GM19025 (cell line): ENCODE measurements around the gene DLG1.
"Not testable (repeated sequence)": the region's sequence is repeated elsewhere in the genome, so short reads cannot be mapped to it uniquely, and the experiment has no call there.

ENCODE experiments used
- ATAC-seq: cut with Tn5 transposase; IDR thresholded peaks from one replicate; pipeline ENCODE4 v1.9.1; 2021; ENCODE audit warnings: mild to moderate bottlenecking, low read depth, moderate library complexity; ENCODE audit not compliant: unreplicated experiment

DLG1 gene

DNA sequence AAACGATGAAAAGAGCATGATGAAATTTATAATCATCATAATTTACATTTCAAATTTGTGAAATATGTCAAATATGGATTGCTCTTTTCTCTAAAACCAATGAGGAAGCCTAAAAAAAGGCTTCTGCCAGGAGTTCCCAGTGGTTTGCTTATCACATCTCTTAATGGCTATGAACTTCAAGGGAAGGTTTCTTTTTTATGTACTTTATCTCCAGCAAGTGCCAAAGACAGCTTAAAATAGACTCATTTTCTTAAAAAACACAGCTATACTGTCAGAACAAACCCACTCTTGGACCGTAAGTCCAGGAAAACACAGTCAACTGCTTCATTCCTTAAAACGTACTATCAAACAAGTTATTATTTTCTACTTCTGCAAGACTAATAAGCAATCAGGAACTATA lies 80.2 kb downstream of the DLG1 start:
- ATAC-seq, result no peak

DNA sequence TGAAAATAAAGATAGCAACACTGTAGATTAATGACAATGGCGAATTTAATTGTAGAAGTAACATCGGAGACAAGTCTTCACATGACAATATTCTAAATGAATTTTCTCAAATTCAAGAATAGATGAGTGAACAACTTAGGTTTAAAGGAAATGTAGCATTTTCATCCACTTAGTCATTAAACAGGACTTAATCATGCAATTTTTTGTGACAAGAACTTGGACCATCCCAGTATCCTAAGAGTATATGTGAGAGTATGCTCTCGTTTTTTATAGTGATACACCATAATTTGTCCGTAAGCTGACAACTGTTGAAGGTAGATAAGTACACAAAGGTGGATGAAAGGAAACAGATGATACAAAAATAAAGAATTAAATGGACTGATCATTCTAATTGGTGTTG lies 81.5 kb downstream of the DLG1 start:
- no peak for ATAC-seq

DNA sequence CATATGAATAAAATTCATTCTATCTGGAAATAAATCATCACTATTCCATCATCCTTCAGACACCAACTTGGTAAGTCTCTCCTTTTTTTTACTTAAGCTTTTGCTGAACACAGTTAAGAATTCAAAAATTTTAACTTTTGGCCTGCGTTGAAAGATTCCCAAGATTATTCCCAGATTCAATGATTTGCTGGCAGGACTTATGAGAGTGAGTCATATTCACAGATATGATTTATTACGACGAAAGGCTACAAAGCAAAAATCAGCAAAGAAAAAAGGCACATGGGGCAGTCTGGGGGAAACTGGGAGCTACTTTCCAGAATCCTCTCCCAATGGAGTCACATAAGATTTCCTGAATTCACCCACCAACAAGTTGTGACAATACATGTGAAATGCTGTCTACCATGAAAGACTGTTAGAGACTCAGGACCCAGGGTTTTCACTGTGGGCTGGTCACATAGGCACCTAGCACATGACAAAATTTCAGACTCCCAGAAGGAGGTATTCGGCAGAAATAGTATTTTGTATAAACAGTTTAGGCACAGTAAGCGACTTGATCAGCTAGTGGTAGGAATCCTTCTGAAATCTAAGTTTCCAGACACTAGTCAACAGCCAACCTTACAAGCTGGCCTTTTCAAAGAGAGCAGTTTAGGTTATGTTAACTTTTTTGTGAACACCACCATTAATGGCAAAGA lies 82.1 kb downstream of the DLG1 start:
- ATAC-seq, result no peak

DNA sequence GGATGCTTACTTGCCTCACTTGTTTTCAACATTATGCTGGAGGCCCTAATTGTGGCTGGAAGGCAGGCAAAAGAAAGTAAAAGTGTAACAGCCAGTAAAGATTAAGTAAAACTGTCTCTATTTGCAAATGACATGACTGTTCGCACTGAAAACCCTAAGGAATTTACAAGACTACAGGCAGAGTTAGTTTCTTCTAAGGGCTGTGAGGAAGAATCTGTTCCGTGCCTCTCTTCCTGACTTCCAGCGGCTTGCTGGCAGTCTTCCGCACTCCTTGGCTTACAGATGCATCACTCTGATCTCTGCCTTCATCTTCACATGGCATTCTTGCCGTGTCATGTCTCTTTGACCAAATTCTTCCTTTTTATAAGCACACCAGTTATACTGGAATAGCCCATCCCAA lies 86.1 kb downstream of the DLG1 start:
- ATAC-seq, result no peak

DNA sequence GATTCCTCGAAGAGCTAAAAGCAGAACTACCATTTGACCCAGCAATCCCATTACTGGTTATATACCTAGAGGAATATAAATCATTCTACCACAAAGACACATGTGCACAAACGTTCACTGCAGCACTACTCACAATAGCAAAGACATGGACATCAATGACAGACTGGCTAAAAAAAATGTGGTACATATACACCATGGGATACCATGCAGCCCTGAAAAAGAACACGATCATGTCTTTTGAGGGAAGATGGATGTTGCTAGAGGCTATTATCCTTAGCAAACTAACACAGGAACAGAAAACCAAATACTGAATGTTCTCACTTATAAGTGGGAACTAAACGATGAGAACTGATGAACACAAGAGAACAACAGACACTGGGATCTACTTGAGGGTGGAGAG lies 86.7 kb downstream of the DLG1 start:
- ATAC-seq, result not testable (repeated sequence)

DNA sequence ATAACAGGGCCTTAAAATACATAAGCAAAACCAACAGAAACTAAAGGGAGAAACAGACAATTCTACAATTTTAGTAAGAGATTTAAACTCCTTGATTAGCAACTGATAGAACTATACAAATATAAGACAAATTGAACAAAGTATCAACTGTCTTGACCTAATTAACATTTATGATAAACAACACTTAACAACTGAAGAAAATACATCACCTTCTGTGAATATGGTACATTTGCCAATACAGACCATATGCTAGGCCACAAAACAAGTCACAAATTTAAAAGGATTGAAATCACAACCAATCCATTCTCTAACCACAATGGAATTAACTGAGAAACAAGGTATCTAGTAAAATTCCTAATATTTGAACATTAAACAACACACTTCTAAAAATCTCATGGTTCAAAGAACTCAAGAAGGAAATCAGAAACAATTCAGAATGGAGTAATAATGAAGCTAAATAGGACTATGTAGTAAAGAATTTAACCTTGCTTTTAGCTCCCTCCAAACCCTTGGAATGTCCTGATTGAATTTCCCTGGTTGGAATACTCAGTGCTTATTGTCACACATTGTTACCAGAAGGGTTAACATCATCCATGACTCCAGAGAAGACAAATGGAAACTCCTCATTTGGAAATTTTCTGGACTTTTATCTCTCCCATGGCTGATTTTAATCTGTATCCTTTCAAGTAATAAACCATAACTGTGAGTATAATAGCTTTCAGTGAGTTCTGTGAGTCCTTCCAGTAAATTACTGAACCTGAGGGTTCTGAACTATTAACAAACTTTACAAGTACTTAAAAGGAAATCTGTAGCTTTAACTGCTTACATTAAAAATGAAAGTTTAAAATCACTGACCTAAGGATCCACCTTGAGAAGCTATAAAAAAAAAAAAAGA lies 88.8 kb downstream of the DLG1 start:
- ATAC-seq, result no peak

DNA sequence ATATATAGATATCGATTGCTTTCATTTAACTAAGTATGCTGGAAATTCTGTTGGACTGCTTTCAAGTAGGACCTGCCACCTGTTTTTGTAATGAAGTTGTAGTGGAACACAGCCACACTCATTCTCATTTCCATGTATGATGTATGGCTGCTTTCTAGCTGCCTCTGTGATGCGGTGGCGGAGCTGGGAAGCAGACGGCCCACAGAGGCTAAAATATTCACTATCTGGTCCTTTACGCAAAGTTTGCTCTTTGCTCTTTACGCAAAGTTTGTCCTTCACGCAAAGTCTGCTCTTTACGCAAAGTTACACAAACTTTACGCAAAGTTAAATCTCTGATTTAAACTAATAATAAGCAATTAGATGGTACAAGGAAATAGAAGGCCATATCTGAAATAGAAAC lies 91.5 kb downstream of the DLG1 start:
- ATAC-seq, result no peak

DNA sequence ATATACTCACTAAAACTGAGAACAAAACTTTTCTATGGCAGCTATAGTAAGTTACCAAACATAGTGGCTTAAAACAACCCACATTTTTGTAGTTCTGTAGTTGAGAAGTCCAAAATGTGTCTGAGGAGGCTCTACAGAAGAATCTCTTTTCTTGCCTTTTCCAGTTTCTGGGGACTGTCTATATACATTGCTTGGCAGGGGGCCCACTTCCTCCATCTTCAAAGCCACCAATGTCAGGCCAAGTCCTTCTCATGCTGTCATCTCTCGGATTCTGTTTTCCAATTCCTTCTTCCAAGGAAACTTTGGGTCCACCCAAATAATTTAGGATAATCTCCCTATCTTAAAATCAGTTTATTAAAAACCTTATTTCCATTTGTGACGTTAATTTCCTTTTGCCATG lies 92.7 kb downstream of the DLG1 start:
- ATAC-seq, result no peak

DNA sequence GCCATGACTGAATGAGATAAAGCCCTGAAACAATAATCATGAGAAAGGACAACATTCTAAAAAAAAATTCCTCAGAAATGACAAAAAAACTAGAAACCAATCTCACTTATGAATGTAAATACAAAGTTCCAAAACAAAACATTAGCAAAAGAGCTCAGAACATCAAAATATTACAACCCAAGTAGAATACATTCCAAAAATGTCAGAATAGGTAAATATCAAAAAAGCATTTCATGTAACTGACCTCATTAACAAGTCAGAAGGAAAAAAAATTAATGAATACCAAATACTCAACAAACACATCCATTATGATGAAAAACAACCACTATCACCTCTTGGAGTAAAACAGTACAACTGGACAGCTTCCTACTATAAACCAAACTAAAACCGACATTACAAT lies 93.1 kb downstream of the DLG1 start:
- no peak for ATAC-seq

DNA sequence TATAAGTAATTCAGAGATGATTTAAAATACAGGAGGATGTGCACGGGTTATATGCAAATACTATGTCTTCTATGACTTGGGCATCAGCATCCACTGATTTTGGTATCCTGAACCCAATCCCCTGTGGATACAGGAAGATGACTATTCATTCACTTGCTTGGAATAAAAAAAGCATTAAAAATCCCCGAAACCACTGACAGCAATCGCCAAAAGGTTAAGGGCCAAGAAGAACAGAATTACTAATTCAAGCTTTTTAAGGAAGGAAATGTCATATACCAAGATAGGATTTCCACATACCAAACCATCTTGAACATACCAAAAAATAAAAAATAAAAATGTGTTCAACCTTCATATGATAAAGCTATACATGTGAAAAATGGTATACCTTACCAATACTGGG lies 93.7 kb downstream of the DLG1 start:
- no peak for ATAC-seq

DNA sequence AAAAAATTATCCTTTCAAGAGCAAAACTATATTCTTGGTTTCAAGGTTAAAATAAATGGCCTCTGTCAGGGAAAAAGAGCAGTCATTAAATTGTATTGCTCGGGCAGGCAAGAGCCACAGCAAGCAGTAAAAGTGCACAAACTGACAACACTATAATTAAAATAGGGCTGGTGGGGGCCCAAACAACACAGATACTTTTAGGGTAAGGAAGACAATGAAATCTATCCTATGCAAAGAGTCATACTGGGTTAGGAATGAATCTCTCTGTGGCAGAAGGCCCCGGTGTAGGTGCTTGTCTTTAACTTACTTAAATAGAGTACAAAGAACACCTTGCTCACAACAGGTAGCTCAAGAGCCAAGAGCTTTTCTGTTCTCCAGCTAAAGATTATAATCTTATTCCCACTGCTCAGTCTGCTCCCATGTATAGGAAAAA lies 94.7 kb downstream of the DLG1 start:
- no peak for ATAC-seq

DNA sequence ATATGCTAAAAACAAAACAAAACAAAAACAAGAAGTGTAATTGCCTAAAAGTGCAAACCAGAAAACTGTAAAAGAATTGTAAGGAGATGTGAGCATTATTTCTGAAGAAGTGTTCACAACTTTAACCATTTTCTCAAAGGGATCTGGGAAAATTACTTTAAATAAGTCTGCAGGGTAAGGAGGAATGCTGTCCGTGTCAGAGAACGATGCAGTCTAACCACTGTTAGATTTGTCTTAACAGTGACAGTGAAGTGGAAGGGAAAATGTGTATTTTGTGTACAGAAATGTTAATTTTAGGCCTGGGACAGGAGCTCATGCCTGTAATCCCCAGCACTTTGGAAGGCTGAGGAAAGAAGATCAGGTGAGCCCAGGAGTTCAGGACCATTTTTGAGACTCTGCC lies 95.7 kb downstream of the DLG1 start:
- no peak for ATAC-seq

DNA sequence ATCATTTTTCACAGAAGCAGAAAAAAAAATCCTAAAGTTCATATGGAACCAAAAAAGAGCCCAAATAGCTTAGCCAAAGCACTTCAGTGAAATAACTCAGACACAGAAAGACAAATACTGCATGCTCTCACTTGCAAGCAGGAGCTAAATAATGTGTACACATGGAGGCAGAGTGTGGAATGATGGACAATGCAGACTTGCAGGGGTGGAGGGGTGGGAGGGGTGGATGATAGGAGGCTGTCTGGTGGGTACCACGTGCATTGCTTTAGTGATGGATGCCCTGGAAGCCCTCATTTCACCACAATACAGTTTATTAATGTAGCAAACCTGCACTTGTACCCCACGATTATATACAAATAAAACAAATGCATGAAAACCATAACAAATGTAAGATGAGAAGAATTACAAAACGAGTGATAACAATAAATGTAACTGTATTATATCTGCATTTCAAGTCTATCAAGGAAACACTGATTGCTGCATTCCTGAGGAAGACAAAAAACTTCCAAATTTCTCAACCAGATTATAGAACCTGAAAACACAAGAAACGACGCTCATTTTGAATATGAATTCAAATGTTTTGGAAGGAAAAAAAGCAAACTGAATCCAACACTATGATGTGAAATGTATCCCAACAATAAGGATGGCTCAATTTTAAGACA lies 96.5 kb downstream of the DLG1 start:
- ATAC-seq, result no peak

DNA sequence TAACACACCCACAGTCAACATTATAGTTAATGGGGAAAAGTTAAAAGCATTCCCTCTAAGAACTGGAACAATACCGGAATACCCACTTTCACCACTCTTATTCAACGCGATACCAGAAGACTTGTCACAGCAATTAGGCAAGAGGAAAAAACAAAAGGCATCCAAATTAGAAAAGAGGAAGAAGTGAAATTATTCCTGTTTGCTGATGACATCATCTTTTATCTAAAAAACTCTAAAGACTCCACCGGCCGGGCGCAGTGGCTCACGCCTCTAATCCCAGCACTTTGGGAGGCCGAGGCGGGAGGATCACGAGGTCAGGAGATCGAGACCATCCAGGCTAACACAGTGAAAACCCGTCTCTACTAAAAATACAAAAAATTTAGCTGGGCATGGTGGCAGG lies 97.6 kb downstream of the DLG1 start:
- ATAC-seq, result not testable (repeated sequence)

DNA sequence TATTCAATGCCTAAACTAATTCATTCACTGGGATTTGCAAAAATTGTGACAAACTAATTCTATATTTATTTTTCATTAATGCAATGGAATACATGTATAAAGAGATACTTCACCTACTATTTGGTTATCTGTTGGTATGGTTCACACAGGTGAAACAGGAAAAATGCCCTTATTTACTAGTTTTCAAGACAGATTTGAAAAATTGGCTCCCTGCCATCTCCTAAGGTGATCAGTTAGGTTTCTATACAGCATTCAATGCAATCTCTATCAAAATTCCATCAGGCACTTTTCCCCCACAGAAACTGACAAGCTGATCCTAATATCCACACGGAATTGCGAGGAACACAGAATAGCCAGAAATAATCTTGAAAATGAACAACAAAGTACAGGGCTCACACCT lies 101.1 kb downstream of the DLG1 start:
- ATAC-seq, result no peak

DNA sequence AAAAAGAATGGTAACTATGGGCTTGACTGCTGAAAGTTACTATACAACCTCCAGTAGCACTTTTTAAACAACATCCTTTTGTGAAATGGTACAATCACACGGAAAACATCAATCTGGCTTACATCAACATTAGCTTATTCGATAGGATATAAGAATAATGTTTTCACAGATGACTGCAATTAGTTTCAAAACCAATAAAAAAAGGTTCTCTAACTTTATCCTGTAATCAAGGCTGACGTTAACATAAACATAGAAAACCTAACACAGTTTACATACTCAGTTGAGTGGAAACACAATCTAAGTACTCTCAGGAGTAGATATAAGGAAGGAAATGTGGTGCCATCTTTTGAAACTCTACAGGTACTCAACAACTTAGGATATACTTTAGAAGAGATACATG lies 102.2 kb downstream of the DLG1 start:
- ATAC-seq, result no peak

DNA sequence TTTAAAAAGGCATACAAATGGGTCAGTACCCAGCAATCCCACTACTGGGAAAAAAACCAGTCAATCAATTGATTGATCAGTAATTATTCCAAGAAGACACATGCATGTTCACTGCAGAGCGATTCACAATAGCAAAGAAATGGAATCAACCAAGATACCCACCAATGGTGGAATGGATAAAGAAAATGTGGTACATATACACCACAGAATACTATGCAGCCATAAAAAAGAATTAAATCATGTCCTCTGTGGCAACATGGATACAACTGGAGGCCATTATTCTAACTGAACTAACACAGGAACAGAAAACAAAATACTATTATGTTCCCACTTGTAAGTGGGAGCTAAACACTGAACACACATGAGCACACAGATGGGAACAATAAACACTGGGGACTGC lies 103.1 kb downstream of the DLG1 start:
- ATAC-seq, result no peak

DNA sequence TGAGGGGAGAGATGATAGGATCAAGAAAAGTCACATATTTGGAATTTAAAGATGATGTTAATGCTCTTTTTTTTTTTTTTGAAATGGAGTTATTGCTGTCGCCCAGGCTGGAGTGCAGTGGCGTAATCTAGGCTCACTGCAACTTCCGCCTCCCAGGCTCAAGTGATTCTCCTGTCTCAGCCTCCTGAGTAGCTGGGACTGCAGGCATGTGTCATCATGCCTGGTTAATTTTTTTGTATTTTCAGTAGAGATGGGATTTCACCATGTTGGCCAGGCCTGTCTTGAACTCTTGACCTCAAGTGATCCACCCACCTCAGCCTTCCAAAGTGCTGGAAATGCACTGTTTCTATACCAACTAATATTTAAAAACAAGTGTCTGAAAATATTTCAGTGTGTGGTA lies 104.7 kb downstream of the DLG1 start:
- not testable (repeated sequence) for ATAC-seq

DNA sequence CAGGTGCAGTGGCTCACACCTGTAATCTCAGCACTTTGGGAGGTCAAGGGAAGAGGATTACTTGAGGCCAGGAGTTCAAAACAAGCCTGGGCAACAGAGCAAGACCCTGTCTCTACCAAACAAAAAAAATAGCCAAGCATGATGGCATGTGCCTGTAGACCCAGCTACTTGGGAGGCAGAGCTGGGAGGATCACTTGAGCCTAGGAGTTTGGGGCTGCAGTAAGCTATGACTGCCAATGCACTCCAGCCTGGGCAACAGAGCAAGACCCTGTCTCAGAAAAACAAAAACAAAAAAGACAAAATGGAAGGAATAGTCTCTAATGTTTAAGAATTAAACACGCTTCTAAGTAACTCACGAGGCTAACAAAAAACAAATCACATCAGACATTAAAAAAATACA lies 106.5 kb downstream of the DLG1 start:
- no peak for ATAC-seq

DNA sequence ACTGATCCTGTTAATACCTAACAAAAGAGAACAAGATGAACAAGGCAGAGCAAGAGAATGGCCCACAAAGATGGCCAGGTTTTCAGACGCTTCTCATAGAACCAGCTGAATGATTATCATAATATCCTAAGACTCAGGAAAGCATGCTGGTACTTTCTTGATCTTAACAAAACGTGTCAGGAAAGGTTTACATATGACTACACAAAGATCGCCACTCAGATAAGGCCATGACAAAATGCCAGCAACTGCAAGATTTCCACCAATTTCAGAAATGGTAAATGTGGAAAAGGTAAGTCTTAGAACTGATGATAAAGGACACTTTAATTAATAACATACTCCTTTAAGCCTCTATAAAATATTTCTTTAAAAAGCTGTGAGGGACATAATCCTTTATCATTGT lies 108.8 kb downstream of the DLG1 start:
- ATAC-seq, result no peak

DNA sequence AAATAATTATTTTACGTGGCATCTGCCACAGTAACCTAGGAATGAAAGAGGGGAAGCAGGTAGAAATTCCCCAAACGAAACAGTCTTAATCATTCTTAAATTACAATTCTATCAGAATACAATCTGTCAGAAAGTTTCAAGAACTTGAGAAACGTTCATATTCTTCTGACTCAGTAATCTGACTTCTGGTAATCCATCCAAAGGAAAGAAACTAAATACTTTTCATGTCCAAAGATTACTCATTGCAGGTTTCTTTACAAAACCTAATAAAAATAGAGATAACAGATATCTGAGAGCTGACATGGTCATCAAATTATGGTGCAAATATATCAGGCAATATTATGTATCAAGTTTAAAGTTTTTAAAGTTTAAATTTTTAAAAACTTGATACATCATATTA lies 109.4 kb downstream of the DLG1 start:
- ATAC-seq, result no peak
